ENCODE results near the gene SORBS1.

- no peak for TF ChIP-seq FOXM1 (IDR thresholded peaks at IDR 0.05; ENCODE audit: borderline replicate concordance, low read depth)
- TF ChIP-seq RAD21 (IDR thresholded peaks at IDR 0.05; ENCODE audit: low read depth), result no peak
- no peak for TF ChIP-seq TAF1 (IDR thresholded peaks at IDR 0.05; ENCODE audit: low read depth)
- no peak for TF ChIP-seq ZBTB7A (IDR thresholded peaks at IDR 0.05; ENCODE audit: low read depth)
- no peak for TF ChIP-seq CREB1 (IDR thresholded peaks at IDR 0.05; ENCODE audit: low read depth)
- TF ChIP-seq YY1 (IDR thresholded peaks at IDR 0.05; ENCODE audit: low read depth), result no peak
Measured at GRCh38 chr10:95539560-95540284, 21.4 kb downstream of the SORBS1 start.

All from Ishikawa (cell line).